Right lung (tissue), 5 donors: ENCODE measurements around the gene ATP8B3. TPM values are rescaled to one million over a fixed set of nuclear protein-coding genes. Genes with fewer than 3 reads are reported as not detected.

ENCODE experiments used
- DNase-seq, 2 donors: peaks; one replicate each; pipeline ENCODE4 v3.0.0-alpha.2; 2013
- polyA plus RNA-seq, 5 donors: library from polyadenylated mRNA; unstranded; fragments of 120-200 nt; gene quantifications; one replicate each; pipeline versions ENCODE4 v1.2.1 to v1.2.3, GENCODE V29; 2013; ENCODE audit warnings: inconsistent platforms in 1 of 5, low replicate concordance in 1 of 5; ENCODE audit not compliant: insufficient read length in 5 of 5, insufficient read depth in 1 of 5

Gene ATP8B3
- polyA plus RNA-seq, 5 donors: 0.63 to 1.6 (median 0.99) TPM

DNA sequence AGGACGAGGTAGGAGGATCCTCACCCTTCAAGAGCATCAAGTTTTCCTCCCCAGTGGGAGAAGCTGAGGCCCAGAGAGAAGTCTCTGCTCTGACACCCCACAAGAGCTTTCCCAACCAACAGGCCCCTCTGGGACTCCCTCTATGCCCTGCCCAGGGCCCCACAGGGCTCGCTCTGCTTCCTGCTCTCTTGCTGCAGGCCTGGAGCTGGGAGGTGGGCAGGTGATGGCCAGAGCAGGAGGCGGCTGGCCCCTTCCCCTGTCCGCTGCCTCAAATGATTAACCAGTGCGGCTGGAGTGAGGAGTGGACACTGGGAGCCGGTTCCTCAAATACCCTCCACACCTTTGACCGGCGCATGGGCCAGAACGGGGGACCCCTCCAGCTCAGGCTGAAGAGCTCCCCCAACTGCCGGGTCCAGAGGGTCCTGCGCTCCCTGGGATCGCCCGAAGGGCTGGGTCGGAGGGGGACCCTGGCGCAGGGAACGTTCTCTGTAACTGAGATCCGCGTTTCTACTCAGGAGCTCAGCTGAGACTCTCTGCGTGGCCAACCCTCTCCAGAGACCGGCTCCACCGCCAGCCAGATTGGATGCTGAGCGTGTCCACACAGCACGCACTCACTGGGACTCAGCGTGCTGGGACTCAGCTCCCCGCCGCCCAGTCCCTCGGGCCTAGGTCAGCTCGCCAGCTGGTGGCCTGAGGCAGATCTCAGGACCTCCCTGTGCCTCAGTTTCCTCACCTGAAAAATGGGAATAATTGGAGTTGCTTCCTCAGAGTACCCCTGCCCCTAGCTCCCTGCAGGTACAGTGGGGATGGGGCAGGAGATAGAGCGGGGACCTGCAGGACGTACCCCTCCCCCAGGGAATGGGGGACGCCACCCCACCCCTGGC lies 65.4 kb downstream of the ATP8B3 start:
- no peak for DNase-seq

- DNase-seq: no peak
Measured at GRCh38 chr19:1745589-1746031, 66.5 kb downstream of the ATP8B3 start.

DNA sequence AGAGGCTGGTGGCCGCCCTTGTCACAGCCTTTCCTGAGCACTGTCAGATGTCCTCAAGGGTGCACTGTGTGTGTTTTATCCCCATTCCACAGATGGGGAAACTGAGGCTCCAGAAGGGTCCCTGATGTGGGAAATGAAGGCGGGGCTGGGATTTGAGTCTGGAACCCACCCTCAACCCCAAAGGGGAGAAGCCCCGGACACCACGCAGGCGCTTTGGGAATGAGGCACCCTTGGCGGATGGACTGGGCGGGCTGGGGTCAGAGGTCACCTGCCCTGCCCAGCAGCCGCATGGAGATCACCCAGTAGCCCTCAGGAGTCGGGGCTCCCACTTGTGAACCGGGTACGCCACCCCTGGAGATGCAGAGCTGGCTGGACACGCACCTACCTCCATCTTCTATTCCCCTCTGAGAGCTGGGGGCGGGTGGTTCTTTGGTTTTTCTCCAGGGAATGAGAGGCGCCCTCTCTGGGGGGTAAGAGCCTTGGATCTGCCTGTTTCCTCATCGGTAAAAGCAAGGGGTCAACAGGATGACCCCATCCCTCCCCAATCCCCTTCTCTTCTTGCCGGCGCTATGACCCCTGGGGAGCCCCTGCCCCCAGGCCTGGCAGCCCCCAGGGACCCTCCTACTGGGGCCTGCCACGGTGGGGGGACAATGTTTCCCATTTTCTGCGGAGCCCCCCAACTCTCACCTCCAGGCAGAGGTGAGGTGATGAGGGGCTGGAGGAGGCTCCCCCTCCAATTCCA lies 67.1 kb downstream of the ATP8B3 start:
- DNase-seq: no peak

- no peak for DNase-seq
Measured at GRCh38 chr19:1744133-1744665, 67.9 kb downstream of the ATP8B3 start.

- DNase-seq: no peak
Measured at GRCh38 chr19:1742989-1743696, 68.9 kb downstream of the ATP8B3 start.

DNA sequence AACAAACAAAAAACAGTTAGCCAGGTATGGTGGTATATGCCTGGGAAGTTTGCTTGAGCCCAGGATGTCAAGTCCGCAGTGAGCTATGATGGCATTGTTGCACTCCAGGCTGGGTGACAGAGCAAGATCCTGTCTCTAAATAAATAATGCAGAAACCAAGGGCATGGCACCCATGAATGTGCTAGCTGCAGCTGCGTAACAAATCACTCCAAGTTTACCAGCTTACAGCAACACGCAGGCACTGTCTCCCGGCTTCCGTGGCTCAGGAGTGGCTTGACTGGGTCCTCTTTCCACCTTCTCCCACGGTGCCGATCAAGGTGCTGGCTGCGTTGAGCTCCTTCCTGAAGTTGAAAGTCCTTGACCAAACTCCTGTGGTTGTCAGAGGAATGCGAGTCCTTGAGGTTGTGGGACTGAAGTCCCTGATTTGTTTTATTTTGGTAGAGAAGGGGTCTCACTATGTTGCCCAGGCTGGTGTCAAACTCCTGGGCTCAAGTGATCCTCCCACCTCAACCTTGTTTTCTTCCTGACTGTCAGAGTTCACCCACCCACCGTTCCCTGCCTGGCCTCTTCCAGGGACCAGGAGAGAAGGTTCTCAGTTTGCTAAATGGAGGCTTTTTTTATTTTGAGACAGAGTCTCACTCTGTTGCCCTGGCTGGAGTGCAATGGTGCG lies 72.0 kb downstream of the ATP8B3 start:
- DNase-seq: no peak

DNA sequence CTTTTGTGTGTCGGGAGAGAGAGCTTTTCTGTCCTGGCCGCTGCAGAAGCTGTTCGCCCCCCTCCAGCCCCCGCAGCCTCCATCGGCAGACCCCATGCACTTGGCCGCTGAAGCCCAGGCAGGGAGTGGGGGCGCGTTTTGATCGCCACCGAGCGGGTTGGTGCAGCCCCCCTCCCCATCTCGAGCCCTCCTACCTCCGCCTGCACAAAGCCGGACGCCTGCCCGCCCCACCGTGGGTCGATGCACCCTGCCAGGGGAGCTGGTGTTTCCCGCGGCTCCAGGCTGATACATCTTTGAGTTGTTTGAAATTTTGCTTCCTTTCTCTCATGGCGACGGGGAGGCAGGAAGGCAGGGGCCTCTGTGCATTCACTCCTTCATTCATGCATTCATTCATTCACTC lies 75.1 kb downstream of the ATP8B3 start:
- no peak for DNase-seq

GRCh38 chr19:1736280-1736679 lies 75.8 kb downstream of the ATP8B3 start:
- DNase-seq: no peak

- DNase-seq: no peak
Measured at GRCh38 chr19:1734321-1734966, 77.6 kb downstream of the ATP8B3 start.

Other genes with a start within 250 kb of the ATP8B3 start
- 10 to 100 TPM; 17.1 to 42.8 (median 25.2) TPM for gene MEX3D, start 244.0 kb downstream of the ATP8B3 start, polyA plus RNA-seq
- gene MBD3, start 219.4 kb downstream of the ATP8B3 start, polyA plus RNA-seq: 10 to 100 TPM; 35.7 to 87.1 (median 46.5) TPM
- gene UQCR11, start 206.8 kb downstream of the ATP8B3 start, polyA plus RNA-seq: 100 to 1,000 TPM in 1 of 5 donors, 10 to 100 TPM in 4; 55.7 to 119 (median 83.2) TPM
- gene TCF3, start 159.7 kb downstream of the ATP8B3 start, polyA plus RNA-seq: 100 to 1,000 TPM; 101 to 158 (median 127) TPM
- under 1 TPM; 0.04 to 0.09 (median 0.06) TPM for gene ONECUT3, start 58.8 kb downstream of the ATP8B3 start, polyA plus RNA-seq
- gene REXO1, start 36.2 kb upstream of the ATP8B3 start, polyA plus RNA-seq: 10 to 100 TPM; 14.3 to 29.4 (median 21.7) TPM
- gene KLF16, start 51.3 kb upstream of the ATP8B3 start, polyA plus RNA-seq: 10 to 100 TPM in 1 of 5 donors, 1 to 10 TPM in 4; 3.3 to 12.8 (median 6.0) TPM
- gene ABHD17A, start 73.2 kb upstream of the ATP8B3 start, polyA plus RNA-seq: 10 to 100 TPM; 34.9 to 90.0 (median 45.8) TPM
- 1 to 10 TPM in 4 of 5 donors, under 1 TPM in 1; 0.98 to 4.5 (median 1.9) TPM for gene ADAT3, start 93.1 kb upstream of the ATP8B3 start, polyA plus RNA-seq
- gene SCAMP4, start 93.1 kb upstream of the ATP8B3 start, polyA plus RNA-seq: 10 to 100 TPM; 41.9 to 92.4 (median 63.9) TPM
- gene CSNK1G2, start 128.9 kb upstream of the ATP8B3 start, polyA plus RNA-seq: 10 to 100 TPM; 32.0 to 70.0 (median 40.7) TPM
- gene BTBD2, start 203.4 kb upstream of the ATP8B3 start, polyA plus RNA-seq: 100 to 1,000 TPM in 2 of 5 donors, 10 to 100 TPM in 3; 70.5 to 131 (median 97.0) TPM
- gene MKNK2, start 239.0 kb upstream of the ATP8B3 start, polyA plus RNA-seq: 100 to 1,000 TPM in 1 of 5 donors, 10 to 100 TPM in 4; 51.7 to 124 (median 77.8) TPM